ENCODE results near the gene TBC1D22A. TPM values are rescaled to one million over a fixed set of nuclear protein-coding genes. Genes with fewer than 3 reads are reported as not detected.
A peak's percentile ranks its signal among the peaks of the same experiment; 100 is the strongest.

TBC1D22A gene
- total RNA-seq, 1 donor from 2014 or later: 34.1 TPM

- H3K4me1 ChIP-seq: peaks cover 7% of the 10 kb centered on the region
- no peak for DNase-seq
- TF ChIP-seq CTCF (IDR thresholded peaks at IDR 0.05): no peak
- no peaks in the 10 kb centered on the region for H3K9me3 ChIP-seq
- H3K36me3 ChIP-seq: peaks cover 9% of the 10 kb centered on the region
- intact Hi-C loops (cut with DNase I): no loop called here
- no peak overlapping the region for H3K27ac ChIP-seq
- H3K27me3 ChIP-seq (ENCODE audit: low read depth): no peaks in the 10 kb centered on the region
- no peak for ATAC-seq
- no peak overlapping the region for H3K4me3 ChIP-seq
Observed at GRCh38 chr22:46929710-46930204, 167.3 kb downstream of the TBC1D22A start.

- DNase-seq: no peak
- Histone ChIP-seq H3K9me3 (no peaks in the 10 kb centered on the region), H3K27me3 (ENCODE audit: low read depth) (no peaks in the 10 kb centered on the region), H3K27ac (no peak overlapping the region), H3K4me1 (peaks cover 14% of the 10 kb centered on the region), H3K36me3 (peaks cover 9% of the 10 kb centered on the region), H3K4me3 (no peak overlapping the region)
- intact Hi-C loops (cut with DNase I): no loop called here
- no peak for ATAC-seq
- no peak for TF ChIP-seq CTCF (IDR thresholded peaks at IDR 0.05)
Observed at GRCh38 chr22:46931414-46931813, 169.0 kb downstream of the TBC1D22A start.

- Histone ChIP-seq H3K36me3 (peaks cover 9% of the 10 kb centered on the region), H3K27ac (no peak overlapping the region), H3K4me1 (peaks cover 19% of the 10 kb centered on the region), H3K9me3 (no peaks in the 10 kb centered on the region), H3K4me3 (no peak overlapping the region), H3K27me3 (ENCODE audit: low read depth) (no peaks in the 10 kb centered on the region)
- intact Hi-C loops (cut with DNase I): no loop called here
- ATAC-seq: no peak
- no peak for TF ChIP-seq CTCF (IDR thresholded peaks at IDR 0.05)
- no peak for DNase-seq
Observed at GRCh38 chr22:46931881-46932280, 169.4 kb downstream of the TBC1D22A start.

DNA sequence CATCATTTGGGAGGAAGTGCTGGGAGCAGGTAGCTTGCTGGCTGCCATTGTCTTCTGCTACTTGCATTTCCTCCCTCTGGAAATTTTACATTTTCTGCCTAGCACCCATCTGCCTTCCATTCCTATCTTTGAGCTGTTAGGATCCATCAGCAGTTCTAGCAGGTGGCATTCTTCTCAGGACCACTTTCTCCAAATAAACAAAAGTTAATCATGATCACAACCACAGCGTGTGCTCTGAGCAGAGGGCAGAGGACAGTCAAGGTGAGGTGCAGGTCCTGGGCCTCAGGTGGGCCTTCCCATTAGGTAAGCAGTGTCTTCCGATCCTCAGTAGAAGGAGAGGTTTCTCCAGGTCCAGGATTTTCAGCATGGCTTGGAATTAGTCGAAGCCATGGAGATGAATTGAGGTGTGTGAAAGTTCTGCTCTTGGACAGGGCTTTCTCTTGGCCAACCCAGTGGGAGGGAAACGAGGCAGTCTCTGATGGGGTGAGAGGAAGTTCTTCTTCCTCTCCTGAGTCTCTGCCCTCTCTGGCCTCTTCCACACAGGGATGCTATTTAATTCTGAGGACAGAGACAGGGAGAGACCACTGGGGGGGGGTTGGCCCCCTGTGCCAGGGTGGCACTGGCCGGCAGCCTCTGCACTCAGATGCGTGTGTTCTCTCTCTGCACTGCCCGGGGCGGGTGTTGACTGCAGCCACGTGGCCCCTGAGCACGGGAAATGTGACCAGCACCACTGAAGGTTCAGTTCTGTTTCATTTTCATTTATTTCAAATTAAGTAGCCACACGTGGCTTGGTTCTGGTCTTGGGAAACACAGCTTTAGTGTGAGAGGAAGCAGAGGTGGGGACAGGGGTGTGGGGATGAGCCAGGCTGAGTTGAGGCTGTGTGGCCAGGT is 170.8 kb downstream of the TBC1D22A start:
- H3K4me1 ChIP-seq: peaks cover 21% of the 10 kb centered on the region
- ATAC-seq (peak in 1 of 2 donors; percentile 22), DNase-seq (peak; percentile 58)
- H3K36me3 ChIP-seq: peaks cover 9% of the 10 kb centered on the region
- H3K27ac ChIP-seq: no peak overlapping the region
- intact Hi-C loops (cut with DNase I): no loop called here
- H3K9me3 ChIP-seq: no peaks in the 10 kb centered on the region
- no peaks in the 10 kb centered on the region for H3K27me3 ChIP-seq (ENCODE audit: low read depth)
- H3K4me3 ChIP-seq: no peak overlapping the region
- no peak for TF ChIP-seq CTCF (IDR thresholded peaks at IDR 0.05)

- peak overlapping the region; percentile 46 for H3K27ac ChIP-seq
- no peak for ATAC-seq
- no peak for DNase-seq
- peaks cover 9% of the 10 kb centered on the region for H3K36me3 ChIP-seq
- H3K9me3 ChIP-seq: no peaks in the 10 kb centered on the region
- no peak overlapping the region for H3K4me3 ChIP-seq
- TF ChIP-seq CTCF (IDR thresholded peaks at IDR 0.05): no peak
- H3K4me1 ChIP-seq: peaks cover 21% of the 10 kb centered on the region
- intact Hi-C loops (cut with DNase I): no loop called here
- no peaks in the 10 kb centered on the region for H3K27me3 ChIP-seq (ENCODE audit: low read depth)
Observed at GRCh38 chr22:46934172-46934745, 171.8 kb downstream of the TBC1D22A start.

Measured in lower lobe of right lung (tissue), 2 donors.